ENCODE data around the gene NDUFAB1.
"Not testable (repeated sequence)": the region's sequence is repeated elsewhere in the genome, so short reads cannot be mapped to it uniquely, and the experiment has no call there.

The NDUFAB1 gene

DNA sequence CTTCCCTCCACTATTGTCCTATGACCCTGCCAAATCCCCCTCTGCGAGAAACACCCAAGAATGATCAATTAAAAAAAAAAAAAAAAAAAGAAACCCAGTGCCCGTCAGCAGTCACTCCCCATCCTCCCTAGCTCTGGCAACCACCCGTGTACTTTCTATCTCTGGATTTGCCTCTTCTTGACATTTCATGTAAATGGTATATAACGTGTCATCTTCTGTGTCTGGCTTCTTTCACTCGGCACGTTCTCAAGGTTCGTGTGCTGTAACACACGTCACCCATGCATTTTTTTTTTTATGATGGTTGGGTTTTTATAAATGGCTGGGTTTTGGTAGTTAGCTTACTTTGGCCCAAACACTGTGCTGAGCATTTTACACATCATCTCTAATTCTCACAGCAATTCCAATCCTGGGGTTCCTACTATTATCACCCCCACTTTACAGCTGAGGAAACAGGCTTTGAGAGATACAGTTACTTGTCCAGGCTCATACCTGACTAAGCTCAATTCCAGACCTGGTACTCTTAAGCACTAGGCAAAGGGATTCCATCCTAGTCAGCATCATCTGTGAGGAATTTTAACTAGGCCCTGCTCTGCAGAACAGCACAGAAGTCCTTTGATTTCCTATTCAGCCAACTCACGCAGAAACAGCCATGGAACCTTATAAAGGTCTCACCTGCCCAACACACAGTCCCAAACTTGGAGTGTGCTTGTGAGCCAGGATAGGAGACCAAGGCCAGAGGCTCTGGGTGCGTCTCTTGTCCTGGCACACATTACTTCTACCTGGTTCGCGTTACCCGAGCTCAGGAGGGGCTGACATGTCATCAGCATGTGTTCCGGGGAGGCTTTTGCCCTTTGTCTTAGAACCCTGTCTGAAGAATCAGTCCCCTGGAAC lies 11.7 kb downstream of the NDUFAB1 start:
- no peak for DNase-seq (ENCODE audit: low spot score)

DNA sequence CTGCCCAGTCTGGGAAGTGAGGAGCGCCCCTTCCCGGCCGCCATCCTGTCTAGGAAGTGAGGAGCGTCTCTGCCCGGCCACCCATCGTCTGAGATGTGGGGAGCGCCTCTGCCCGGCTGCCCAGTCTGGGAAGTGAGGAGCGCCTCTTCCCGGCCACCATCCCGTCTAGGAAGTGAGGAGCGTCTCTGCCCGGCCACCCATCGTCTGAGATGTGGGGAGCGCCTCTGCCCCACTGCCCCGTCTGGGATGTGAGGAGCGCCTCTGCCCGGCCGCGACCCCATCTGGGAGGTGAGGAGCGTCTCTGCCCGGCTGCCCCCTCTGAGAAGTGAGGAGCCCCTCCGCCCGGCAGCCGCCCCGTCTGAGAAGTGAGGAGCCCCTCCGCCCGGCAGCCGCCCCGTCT lies 12.8 kb downstream of the NDUFAB1 start:
- not testable (repeated sequence) for DNase-seq (ENCODE audit: low spot score)

- no peak for DNase-seq (ENCODE audit: low spot score)
Measured at GRCh38 chr16:23581764-23582163, 14.4 kb downstream of the NDUFAB1 start.

DNA sequence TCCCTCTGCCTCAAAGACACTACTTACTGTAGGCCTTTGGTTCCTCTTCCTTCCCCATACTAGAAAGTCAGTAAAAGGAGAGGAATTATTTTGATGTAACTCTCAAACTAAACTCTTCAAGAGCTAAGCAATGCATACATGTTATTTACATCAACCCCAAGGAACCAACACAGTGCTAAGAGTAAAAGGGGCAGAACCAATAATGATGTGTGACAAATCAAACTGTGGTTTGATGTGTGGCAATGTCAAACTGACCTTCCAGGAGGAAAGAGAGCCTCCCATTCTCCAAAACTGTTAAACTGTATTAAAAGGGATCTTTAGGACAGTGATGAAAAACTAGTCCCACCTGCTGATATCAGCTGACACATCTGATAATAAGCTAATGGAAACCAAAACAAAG lies 15.7 kb downstream of the NDUFAB1 start:
- no peak for DNase-seq (ENCODE audit: low spot score)

- no peak for DNase-seq (ENCODE audit: low spot score)
Measured at GRCh38 chr16:23579371-23579770, 16.7 kb downstream of the NDUFAB1 start.

GRCh38 chr16:23578101-23578830 lies 17.9 kb downstream of the NDUFAB1 start:
- peak; percentile 28 for DNase-seq (ENCODE audit: low spot score)

DNA sequence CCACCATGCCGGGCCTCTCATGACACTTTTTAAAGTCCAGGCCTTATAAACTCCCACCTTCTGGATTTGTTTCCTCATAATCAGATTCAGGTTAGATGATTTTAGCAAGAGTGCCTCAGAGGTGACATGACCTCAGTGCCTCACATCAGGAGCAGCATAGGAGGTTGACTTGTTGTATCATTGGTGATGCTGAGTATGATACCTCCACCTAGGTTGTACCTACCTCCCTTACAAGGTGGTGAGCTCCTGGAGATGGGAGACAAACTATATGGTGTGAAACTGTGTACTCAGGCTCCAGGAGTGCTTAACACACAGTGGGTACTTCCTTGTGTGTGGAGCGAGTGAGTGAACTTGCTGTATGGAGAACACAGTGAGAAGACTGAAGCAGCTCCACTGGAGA lies 18.6 kb downstream of the NDUFAB1 start:
- DNase-seq (ENCODE audit: low spot score): no peak

DNA sequence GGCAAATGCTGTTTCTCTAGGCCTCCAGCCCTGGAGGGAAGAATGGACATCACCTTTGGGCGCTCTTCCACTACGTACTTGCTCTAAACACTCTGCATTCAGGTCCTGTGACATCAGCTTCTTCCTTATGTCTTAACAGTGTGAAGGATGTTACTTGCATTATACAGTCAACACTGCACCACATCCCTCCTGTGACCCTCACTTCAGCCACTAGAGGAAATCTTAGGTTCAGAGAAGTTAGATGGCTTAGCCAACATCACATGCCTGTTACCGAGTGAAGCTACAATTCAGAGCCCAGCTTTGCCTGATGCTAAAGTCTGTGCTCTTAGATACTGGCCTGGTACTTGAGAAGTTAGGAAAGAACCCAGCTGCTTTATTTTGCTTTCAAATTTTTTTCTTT lies 20.3 kb downstream of the NDUFAB1 start:
- no peak for DNase-seq (ENCODE audit: low spot score)

DNA sequence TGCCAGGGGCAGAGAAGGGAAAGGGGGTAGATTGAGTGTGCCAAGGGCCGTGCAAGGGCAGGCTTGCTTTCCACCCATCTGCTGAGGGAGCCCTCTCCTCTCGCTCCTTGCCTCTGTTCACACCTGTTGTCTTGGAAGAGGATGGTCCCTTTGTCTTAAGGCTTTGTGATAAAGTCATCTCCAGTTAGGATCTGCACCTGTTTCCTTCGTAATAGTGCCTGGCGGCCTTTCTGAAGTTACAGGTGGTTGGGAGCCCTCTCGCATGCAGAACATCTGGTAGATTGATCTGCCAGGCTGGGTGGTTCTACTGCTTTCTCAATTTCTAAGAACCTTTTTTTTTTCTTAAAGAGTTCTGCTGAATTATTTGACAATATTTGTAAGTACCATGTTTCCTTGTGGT lies 22.3 kb downstream of the NDUFAB1 start:
- DNase-seq (ENCODE audit: low spot score): no peak

DNA sequence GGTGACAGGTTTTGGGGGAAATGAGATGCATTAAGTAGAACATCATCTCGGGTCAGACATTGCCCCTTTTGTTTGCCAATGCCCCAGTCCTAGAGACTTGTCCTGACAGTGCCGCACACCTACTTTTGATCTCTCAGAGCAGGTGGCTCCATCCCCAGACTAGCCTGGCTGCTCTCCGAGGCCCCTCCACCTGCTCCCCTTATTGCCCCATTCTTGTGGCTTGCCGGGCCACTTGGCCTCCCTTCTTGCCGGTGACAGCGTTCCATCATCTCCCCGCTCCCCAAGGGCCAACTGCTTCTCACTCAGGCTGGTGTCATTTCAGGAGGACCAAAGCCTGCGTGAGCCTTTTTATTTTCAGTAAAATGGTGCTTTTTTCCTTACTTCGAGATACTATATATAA lies 23.7 kb downstream of the NDUFAB1 start:
- no peak for DNase-seq (ENCODE audit: low spot score)

GRCh38 chr16:23571895-23572294 lies 24.2 kb downstream of the NDUFAB1 start:
- DNase-seq (ENCODE audit: low spot score): peak; percentile 55

GRCh38 chr16:23570992-23571632 lies 25.0 kb downstream of the NDUFAB1 start:
- peak; percentile 65 for DNase-seq (ENCODE audit: low spot score)

DNA sequence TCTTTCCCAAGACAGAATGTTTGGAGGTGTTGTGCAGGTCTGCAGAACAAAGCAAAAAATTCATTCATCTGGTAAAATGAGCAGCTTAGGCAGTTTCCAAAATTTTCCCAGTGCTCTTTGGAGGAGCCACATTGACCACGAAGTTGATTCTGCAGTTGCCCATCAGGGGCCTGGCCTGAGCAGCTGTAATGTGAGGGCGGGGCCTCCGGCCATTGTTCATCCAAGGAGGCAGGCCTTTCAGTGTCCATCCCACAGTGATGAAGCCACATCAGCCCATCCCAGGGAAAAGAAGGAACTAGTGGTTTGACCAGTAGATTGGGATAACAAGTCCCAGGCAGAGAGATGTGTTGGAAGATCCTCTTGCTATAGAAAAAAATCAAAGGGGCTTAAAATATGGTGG lies 28.5 kb downstream of the NDUFAB1 start:
- no peak for DNase-seq (ENCODE audit: low spot score)

DNA sequence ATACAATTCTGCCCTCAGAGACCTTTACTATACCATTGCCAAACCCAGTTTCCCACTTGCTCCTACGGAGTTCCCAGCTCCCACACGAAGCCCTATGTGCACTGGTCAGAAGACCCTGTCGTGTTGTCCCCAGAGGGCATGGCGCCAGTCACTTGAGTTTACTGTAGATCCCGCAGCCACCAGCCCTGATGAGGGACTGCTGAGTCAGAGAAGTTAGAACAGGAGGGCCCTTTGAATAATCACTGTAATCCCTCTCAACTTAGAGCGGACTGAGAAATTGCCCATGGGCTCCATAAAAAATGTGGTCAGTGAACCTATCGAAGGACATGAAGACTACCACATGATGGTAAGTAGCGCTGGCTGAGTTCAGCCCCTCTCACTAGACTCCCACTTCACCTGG lies 29.4 kb downstream of the NDUFAB1 start:
- DNase-seq (ENCODE audit: low spot score): no peak

- peak; percentile 34 for DNase-seq (ENCODE audit: low spot score)
Measured at GRCh38 chr16:23564575-23565363, 31.3 kb downstream of the NDUFAB1 start.

DNA sequence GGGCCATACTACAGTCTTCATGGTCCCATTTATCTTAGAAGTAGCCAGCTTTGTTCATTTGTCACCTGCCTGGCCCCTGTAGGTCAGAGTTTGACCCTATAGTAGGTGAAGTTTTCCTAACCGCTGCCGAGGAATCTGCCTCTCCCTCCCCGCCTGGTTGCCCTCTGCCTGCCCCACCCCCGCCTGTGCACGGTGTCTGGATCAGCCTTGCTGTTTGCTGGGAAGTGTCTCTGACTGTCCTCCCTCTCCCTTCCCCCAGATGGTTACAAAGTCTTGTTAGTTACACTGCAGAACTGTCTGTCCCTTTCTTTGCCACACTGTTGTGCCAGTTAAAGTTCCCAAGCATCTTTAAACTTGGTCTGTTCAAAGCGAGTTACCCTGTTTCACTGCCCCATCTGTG lies 32.9 kb downstream of the NDUFAB1 start:
- DNase-seq (ENCODE audit: low spot score): no peak

- no peak for DNase-seq (ENCODE audit: low spot score)
Measured at GRCh38 chr16:23562505-23562904, 33.6 kb downstream of the NDUFAB1 start.

- no peak for DNase-seq (ENCODE audit: low spot score)
Measured at GRCh38 chr16:23561586-23561985, 34.5 kb downstream of the NDUFAB1 start.

GRCh38 chr16:23557779-23558702 lies 38.1 kb downstream of the NDUFAB1 start:
- DNase-seq (ENCODE audit: low spot score): peak; percentile 34

DNA sequence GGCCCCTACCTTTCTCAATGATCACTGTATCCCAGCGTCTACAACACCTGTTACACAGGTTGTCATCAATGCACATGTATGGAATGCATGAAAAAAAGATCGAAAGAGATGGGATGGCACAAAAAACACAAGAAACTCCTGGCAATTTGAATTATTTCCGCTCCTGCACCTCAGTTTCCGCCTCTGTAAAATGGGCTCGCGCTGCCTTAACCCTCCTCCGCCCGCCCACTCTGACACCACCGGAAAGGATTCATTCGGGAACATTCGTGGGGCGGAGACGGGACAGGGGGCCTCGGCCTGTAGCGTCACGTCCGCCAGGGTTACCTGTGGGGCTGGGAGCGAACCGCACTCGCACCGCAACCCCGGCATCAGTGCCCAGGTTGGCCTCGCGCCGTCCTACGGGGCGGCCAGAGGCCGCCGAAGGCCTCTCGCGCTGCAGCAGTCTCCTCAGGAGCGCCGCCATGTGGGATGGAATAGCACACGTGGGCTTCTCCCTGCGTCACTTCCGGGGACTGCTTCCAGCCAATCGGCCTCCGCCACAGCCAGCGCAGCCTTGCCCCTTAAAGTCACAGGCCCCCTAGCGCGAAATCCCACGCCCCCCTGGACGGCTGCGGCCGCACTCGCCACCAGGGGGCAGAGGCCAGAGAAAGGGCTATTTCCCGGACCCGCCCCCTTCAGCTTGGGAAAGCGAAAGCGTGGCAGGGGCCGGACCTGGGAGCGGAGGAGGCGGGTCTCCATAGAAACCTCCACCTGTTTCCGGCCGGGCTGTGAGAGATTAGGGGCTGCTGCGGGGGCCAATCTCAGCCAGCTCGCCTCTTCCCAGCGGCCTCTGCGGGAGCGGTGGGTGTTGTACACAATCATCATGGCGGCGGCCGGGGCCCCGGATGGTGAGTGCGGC lies 39.0 kb downstream of the NDUFAB1 start, which contains the start of the genes EARS2 and UBFD1:
EARS2 (minus strand) TSS at position 470 of the 898 bp plus-strand sequence; CDS start at position 463, 7 bp downstream.
UBFD1 (plus strand) TSS at position 847 of the 898 bp plus-strand sequence; CDS start at position 863, 16 bp downstream.
- peak; percentile 98 for DNase-seq (ENCODE audit: low spot score)
